HG02973 (cell line): ENCODE results near the gene CD79B.
"Not testable (repeated sequence)": the region's sequence is repeated elsewhere in the genome, so short reads cannot be mapped to it uniquely, and the experiment has no call there.

Source experiments
- ATAC-seq: cut with Tn5 transposase; IDR thresholded peaks from one replicate; pipeline ENCODE4 v1.9.1; 2021; ENCODE audit warnings: moderate library complexity; ENCODE audit not compliant: unreplicated experiment

CD79B gene

DNA sequence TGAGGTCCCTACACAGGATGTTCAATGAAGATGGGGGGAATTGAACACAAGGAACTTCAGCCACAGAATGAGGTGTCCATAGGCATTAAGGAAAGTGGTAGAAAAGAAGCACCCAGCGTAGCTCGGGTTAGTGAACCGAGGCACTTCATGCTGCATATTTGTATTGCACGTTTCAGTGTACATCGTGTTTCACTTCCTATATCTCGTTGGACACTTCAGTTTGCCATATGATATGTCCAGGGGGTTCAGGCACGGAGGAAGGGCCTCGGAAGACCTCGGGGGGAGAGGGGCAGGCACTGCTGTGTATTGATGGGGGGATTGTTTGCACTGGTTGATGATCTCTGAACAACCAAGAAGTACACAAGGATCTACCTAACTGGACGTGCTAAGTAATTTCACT lies 16.4 kb downstream of the CD79B start:
- ATAC-seq: not testable (repeated sequence)

GRCh38 chr17:63914471-63914870 lies 17.7 kb downstream of the CD79B start:
- ATAC-seq: no peak

DNA sequence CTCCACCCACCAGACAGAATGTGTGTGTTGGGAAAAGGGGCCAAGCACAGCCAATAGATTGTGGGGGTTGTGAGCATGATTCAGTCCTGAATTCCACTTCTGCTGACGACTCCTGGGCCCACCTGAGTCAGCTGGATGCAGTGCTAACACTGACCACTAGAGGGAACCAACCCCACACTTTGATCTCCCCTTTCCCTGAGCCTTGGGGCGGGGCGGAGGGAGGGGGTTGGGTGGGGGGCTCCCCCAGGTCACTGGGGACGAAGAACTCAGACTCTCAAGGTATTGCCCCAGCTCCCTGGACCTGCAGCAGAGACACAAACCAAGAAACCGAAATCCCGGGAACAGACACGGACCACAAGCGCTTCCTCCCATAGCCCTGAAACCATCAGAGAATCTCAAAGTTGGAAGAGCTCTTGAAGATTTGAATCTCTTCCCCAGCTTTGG lies 20.5 kb downstream of the CD79B start:
- ATAC-seq: no peak

DNA sequence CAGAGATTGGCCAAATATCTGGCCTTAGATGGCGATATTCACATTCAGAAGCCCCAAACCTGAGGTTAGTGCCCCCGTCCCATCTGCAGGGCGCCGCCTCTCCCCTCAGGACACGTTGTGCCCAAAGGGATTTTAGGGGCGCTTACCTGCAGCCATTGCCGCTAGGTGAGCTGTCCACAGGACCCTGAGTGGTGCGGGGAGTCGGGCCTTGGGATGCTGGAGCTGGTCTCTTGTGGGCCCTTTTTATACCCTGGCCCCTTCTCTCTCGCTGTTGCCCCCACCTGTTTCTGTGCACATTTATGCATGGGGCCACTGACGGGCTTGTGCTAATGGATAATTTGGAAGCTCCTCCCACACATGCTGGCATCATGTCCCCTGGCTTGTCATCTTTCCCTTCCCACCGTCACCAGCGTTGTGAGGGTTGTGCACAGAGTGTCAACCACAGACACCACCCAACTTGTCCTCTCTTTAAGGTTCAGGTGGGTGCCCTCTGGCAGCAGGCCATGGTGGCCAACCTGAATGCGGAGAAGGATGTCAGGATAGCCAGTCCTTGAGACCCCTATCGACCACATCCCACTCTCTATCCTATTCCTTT lies 21.0 kb downstream of the CD79B start, which contains the start of gene CSHL1:
Gene CSHL1 (minus strand): TSS at position 218 of the 595 bp plus-strand sequence. CDS start 62 bp downstream, at position 156.
- ATAC-seq: no peak

- ATAC-seq: no peak
Measured at GRCh38 chr17:63910096-63910495, 22.0 kb downstream of the CD79B start.

- ATAC-seq: not testable (repeated sequence)
Measured at GRCh38 chr17:63909586-63909985, 22.5 kb downstream of the CD79B start.

- not testable (repeated sequence) for ATAC-seq
Measured at GRCh38 chr17:63907161-63907778, 24.9 kb downstream of the CD79B start.

- not testable (repeated sequence) for ATAC-seq
Measured at GRCh38 chr17:63904796-63905195, 27.3 kb downstream of the CD79B start.

GRCh38 chr17:63903787-63904201 lies 28.3 kb downstream of the CD79B start:
- ATAC-seq: not testable (repeated sequence)

GRCh38 chr17:63901971-63902370 lies 30.2 kb downstream of the CD79B start:
- not testable (repeated sequence) for ATAC-seq

- ATAC-seq: not testable (repeated sequence)
Measured at GRCh38 chr17:63898899-63899798, 33.0 kb downstream of the CD79B start.

DNA sequence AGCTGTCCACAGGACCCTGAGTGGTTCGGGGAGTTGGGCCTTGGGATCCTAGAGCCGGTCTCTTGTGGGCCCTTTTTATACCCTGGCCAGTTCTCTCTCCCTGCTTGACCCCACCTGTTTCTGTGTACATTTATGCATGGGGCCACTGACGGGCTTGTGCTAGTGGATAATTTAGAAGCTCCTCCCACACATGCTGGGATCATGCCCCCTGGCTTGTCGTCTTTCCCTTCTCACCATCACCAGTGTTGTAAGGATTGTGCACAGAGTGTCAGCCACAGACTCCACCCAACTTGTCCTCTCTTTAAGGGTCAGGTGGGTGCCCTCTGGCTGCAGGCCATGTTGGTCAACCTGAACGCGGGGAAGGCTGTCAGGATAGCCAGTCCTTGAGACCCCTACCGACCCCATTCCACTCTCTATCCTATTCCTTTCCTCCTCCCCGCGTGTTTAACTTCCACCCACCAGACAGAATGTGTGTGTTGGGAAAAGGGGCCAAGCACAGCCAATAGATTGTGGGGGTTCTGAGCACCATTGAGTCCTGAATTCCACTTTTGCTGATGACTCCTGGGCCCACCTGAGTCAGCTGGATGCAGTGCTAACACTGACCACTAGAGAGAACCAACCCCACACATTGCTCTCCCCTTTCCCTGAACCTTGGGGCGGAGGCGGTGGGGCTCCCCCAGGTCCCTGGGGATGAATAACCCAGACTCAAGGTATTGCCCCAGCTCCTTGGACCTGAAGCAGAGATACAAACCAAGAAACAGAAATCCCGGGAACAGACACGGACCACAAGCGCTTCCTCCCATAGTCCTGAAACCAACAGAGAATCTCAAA lies 35.4 kb downstream of the CD79B start, which contains the start of gene CSH1:
Gene CSH1 (minus strand): TSS at position 51 of the 831 bp plus-strand sequence. CDS start 63 bp downstream, outside the sequence.
- ATAC-seq: not testable (repeated sequence)

DNA sequence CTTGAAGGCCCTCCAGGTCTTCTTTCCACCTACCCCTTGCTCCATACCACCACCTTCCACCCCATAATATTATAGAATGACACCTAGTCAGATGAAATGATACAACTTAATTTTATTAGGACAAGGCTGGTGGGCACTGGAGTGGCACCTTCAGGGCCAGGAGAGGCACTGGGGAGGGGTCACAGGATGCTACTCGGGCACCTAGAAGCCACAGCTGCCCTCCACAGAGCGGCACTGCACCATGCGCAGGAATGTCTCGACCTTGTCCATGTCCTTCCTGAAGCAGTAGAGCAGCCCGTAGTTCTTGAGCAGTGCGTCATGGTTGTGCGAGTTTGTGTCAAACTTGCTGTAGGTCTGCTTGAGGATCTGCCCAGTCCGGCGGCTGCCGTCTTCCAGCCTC lies 37.3 kb downstream of the CD79B start:
- not testable (repeated sequence) for ATAC-seq

DNA sequence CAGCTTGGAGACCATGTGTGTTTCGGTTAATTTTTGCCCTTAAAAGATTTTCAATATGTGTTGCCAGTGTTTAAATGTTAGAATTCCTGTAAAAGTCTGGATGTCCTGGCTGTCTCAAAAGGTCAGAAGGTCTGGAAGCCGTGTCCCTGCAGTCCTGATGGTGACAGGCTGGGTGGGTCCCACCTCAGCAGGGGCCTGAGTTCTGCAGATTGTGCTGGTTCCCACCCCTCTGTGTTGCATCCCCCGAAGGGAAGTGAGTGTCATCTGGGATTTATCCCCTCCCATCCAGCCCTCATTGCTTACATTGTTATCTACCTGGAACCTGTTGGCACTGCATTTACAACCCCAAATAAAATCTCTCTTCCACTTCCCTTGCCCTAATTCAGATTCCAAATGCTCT lies 38.1 kb downstream of the CD79B start:
- not testable (repeated sequence) for ATAC-seq

DNA sequence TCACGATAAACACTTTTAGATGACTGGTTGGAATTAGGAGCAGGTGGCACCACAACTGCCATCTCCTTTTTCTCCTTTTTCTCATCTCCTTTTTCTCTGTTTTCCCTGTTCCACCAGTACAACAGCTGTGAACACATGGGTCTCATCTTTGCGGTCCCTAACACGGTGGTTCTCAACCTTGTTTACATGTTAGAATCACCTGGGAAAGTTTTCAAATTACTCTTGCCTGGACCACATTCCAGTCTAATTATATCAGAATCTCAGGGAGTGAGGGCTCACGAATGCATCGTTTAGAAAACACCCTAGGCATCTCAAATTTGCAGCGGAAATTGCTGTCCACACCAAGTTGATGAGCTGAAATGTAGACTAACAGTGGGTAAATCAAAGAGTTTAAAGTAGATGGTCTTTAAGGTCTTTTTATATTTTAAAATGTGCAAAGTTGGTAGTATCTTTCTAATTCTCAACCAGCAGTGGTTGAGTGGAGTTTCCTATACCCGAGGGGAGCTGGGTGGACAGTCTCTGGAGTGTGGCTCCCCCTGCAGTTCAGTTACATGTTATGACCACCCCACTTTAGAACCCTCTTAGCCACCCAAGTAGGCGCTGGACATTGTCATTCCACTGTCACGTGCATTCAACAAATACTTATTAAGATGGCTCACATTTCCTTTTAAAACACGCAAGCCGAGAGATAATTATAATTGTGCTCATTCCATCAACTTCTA lies 39.7 kb downstream of the CD79B start:
- not testable (repeated sequence) for ATAC-seq

DNA sequence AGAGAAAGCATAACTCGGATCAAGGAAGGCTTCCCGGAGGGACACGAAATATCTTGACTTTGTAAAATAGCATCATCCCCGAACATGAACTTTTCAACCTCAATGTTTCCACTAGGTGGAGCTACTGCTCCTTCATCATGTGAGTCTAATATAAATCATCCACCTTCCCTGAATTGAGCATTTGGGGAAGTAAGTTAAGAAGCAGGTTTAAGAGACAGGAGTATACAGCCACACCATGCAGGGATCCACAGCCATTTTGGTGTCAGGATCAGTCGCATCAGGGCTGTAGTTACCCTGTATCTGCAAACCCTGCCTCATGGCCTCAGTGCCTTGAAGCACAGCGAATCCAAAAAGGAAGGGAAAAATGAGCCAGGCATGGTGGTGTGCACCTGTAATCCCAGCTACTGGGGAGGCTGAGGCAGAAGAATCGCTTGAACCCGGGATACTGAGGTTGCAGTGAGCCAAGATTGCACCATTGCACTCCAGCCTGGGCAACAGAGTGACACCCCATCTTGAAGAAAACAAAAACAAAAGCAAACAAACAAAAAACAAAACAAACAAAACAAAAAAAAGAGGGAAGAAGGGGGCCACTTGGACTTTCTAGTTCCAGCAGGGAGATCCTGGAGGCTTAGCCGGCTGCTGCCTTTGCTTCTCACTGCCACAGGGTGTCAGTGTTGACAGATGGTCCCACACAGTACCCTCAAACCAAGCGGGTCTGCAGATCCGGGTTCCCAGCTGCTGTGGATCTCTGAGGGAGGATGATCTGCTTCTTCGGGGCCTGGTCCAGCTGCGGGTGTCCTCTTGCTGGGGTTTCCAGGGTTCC lies 42.9 kb downstream of the CD79B start:
- ATAC-seq: not testable (repeated sequence)

- ATAC-seq: not testable (repeated sequence)
Measured at GRCh38 chr17:63885119-63885518, 47.0 kb downstream of the CD79B start.

DNA sequence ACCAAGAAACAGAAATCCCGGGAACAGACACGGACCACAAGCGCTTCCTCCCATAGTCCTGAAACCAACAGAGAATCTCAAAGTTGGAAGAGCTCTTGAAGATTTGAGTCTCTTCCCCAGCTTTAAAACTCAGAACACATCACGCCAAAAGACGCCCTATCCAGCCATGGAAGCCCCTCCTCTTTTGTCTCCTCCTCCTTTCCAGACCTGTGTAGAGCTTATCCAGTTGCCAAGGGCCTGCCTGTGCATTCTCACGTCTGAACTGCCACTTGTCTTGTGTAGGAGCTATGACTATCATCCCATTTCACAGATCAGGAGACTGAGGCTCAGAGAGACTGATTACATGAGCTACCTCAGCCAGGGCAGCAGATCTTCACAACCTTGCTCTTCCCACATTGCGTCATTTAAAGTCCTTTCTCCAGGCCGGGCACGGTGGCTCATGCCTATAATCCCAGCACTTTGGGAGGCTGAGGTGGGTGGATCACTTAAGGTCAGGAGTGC lies 49.5 kb downstream of the CD79B start:
- ATAC-seq: not testable (repeated sequence)
